ENCODE measurements around the gene MAP4K4. TPM values are rescaled to one million over a fixed set of nuclear protein-coding genes. Genes with fewer than 3 reads are reported as not detected.

Gene MAP4K4
- total RNA-seq, 4 donors from 2014 or later: 40.0 to 85.5 (median 59.5) TPM

- H3K27me3 ChIP-seq: no peaks in the 10 kb centered on the region
- in situ Hi-C loops (cut with MboI; ENCODE audit: low sequenced_read_pairs in 4 of 4): no loop called here
- peaks cover 52 to 59% of the 10 kb centered on the region in 2 donors for H3K4me1 ChIP-seq
- H3K4me3 ChIP-seq: no peak overlapping the region
- intact Hi-C loops (cut with DNase I; ENCODE audit: low total_unique reads): no loop called here
- no peaks in the 10 kb centered on the region for H3K9me3 ChIP-seq
- no peaks in the 10 kb centered on the region for H3K36me3 ChIP-seq
- no peak overlapping the region for H3K27ac ChIP-seq
- TF ChIP-seq, protein P1, sequence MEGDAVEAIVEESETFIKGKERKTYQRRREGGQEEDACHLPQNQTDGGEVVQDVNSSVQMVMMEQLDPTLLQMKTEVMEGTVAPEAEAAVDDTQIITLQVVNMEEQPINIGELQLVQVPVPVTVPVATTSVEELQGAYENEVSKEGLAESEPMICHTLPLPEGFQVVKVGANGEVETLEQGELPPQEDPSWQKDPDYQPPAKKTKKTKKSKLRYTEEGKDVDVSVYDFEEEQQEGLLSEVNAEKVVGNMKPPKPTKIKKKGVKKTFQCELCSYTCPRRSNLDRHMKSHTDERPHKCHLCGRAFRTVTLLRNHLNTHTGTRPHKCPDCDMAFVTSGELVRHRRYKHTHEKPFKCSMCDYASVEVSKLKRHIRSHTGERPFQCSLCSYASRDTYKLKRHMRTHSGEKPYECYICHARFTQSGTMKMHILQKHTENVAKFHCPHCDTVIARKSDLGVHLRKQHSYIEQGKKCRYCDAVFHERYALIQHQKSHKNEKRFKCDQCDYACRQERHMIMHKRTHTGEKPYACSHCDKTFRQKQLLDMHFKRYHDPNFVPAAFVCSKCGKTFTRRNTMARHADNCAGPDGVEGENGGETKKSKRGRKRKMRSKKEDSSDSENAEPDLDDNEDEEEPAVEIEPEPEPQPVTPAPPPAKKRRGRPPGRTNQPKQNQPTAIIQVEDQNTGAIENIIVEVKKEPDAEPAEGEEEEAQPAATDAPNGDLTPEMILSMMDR (IDR thresholded peaks at IDR 0.05 in 4 of 5, conservative IDR thresholded peaks at IDR 0.05 in 1 of 5): no peak
- TF ChIP-seq POLR2A (IDR thresholded peaks at IDR 0.05): no peak
- ATAC-seq (no peak), DNase-seq (no peak)
These were observed 8.8 kb downstream of the MAP4K4 start for GRCh38 chr2:101706121-101706818.

DNA sequence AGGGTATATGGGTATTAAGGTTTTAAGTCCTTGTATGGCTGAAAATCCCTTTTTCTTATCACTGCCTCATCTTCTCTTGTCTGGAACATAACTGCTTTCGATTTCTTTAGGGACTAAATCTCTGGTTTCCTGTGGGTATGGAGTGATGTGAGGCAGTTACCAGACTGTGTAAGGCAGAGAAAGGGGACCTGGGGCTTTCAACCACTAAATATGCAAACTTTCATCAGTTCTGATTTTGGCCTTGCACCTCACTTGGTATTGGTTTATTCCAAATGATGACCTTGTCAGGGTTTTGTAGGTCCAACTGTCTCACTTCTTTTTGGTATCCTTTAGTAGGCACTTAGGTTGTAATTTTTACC, 9.3 kb downstream of the MAP4K4 start:
- Histone ChIP-seq H3K27me3 (no peaks in the 10 kb centered on the region), H3K4me3 (no peak overlapping the region), H3K27ac (no peak overlapping the region), H3K9me3 (no peaks in the 10 kb centered on the region), H3K36me3 (no peaks in the 10 kb centered on the region), H3K4me1 (peaks cover 53 to 62% of the 10 kb centered on the region in 2 donors)
- intact Hi-C loops (cut with DNase I; ENCODE audit: low total_unique reads) (no loop called here), in situ Hi-C loops (cut with MboI; ENCODE audit: low sequenced_read_pairs in 4 of 4) (no loop called here)
- DNase-seq: no peak
- ATAC-seq: no peak
- no peak for TF ChIP-seq POLR2A (IDR thresholded peaks at IDR 0.05)
- TF ChIP-seq, protein P1 (IDR thresholded peaks at IDR 0.05 in 4 of 5, conservative IDR thresholded peaks at IDR 0.05 in 1 of 5): no peak

GRCh38 chr2:101710036-101710435, 12.5 kb downstream of the MAP4K4 start:
- Histone ChIP-seq H3K27me3 (no peaks in the 10 kb centered on the region), H3K36me3 (no peaks in the 10 kb centered on the region), H3K4me1 (peaks cover 49 to 50% of the 10 kb centered on the region in 2 donors), H3K9me3 (no peaks in the 10 kb centered on the region), H3K27ac (peak overlapping the region in 2 of 4 donors; percentile 6 to 10), H3K4me3 (no peak overlapping the region)
- in situ Hi-C loops (cut with MboI; ENCODE audit: low sequenced_read_pairs in 4 of 4) (no loop called here), intact Hi-C loops (cut with DNase I; ENCODE audit: low total_unique reads) (no loop called here)
- ATAC-seq (no peak), DNase-seq (no peak)
- TF ChIP-seq, protein P1 (IDR thresholded peaks at IDR 0.05 in 4 of 5, conservative IDR thresholded peaks at IDR 0.05 in 1 of 5): no peak
- no peak for TF ChIP-seq POLR2A (IDR thresholded peaks at IDR 0.05)

GRCh38 chr2:101710471-101711318, 13.2 kb downstream of the MAP4K4 start:
- intact Hi-C loops (cut with DNase I; ENCODE audit: low total_unique reads) (no loop called here), in situ Hi-C loops (cut with MboI; ENCODE audit: low sequenced_read_pairs in 4 of 4) (no loop called here)
- Histone ChIP-seq H3K27me3 (no peaks in the 10 kb centered on the region), H3K27ac (peak overlapping the region in 2 of 4 donors; percentile 6 to 10), H3K4me1 (peaks cover 43 to 44% of the 10 kb centered on the region in 2 donors), H3K4me3 (no peak overlapping the region), H3K36me3 (no peaks in the 10 kb centered on the region), H3K9me3 (no peaks in the 10 kb centered on the region)
- TF ChIP-seq, protein P1 (IDR thresholded peaks at IDR 0.05 in 4 of 5, conservative IDR thresholded peaks at IDR 0.05 in 1 of 5): no peak
- TF ChIP-seq POLR2A (IDR thresholded peaks at IDR 0.05): no peak
- ATAC-seq: no peak
- no peak for DNase-seq
